Stimulated activated CD8-positive, alpha-beta memory T cell treated with anti-CD3 and anti-CD28 coated beads, Interleukin-15, amount 100 ng/mL, for 4 hours (primary cell): ENCODE data around the gene SYVN1.

Experiments
- DNase-seq, 2 donors: peaks; one replicate each; pipeline ENCODE4 v3.0.0-alpha.2; 2020; ENCODE audit warnings: low read depth in 2 of 2

SYVN1 gene

GRCh38 chr11:65087827-65088226 is 46.5 kb downstream of the SYVN1 start:
- DNase-seq: no peak

DNA sequence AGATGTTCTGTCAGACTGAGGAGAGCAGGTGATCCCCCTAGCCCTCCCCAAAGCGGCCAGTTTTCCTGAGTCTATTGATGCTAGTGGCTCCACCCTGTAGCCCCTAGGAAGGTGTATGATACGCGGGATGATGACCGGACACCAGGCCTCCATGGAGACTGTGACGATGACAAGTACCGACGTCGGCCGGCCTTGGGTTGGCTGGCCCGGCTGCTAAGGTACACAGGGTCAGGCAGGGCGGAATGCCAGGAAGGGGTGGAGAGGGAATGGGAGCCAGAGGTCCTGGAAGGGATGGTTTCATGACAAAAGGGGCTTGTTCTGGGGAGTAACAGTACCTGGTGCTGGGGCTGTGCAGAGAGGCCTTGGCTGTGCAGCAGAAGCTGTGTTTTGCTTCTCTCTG is 47.1 kb downstream of the SYVN1 start:
- DNase-seq: no peak

DNA sequence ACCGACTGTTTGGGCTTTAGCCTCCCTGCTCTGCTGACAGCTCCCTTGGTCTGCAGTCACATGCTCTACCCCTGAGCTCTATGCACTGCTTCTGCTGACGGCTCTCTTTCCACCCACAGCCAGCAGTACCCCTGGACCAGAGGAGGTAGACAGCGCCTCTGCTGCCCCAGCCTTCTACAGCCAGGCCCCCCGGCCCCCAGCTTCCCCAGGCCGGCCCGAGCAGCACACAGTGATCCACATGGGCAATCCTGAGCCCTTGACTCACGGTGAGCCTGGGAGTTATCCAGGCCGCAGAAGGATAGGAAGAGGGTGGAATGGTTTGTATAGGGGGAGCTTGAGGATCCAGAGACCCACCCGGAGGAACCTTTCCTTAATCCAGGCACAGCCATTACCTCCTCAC is 47.5 kb downstream of the SYVN1 start:
- no peak for DNase-seq

GRCh38 chr11:65085446-65085845 is 48.9 kb downstream of the SYVN1 start:
- no peak for DNase-seq

- no peak for DNase-seq
These were observed 49.5 kb downstream of the SYVN1 start for GRCh38 chr11:65084598-65085375.

- DNase-seq: peak; percentile 90 to 91
These were observed 50.3 kb downstream of the SYVN1 start, which contains the start of the genes CDCA5 and ZFPL1 for GRCh38 chr11:65083834-65084597. CDCA5 (minus strand) TSS chr11:65084040; CDS start chr11:65083978, 62 bp downstream. ZFPL1 (plus strand) TSS chr11:65084222; CDS start chr11:65084699, 477 bp downstream.

- no peak for DNase-seq
These were observed 51.0 kb downstream of the SYVN1 start for GRCh38 chr11:65083134-65083833.

DNA sequence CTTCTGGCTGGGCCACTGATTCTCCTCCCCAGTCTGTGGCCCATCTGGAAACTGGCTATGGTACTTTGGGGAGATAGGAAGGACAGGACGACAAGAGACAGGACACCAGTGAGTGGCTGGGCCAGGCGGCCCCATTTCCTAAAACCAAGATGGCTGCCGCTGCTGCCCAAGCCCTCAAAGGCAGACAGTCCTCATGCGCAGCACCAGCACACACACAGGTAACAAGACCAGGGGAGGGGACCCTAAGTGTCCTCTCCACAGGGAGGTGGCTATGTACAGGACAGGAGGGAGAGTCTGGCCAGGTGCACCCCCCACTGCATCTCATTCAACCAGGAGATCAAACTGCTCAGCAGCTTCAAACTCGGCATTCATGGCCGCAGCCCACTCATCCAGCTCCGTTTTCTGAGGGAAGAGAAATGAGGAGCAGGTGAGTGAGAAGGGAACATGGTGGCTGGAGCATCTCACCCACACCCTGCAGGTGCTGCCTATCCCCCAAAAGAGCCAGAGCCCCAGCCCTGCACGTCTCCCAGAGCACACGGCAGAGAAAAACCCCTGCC is 55.5 kb downstream of the SYVN1 start:
- DNase-seq: no peak

DNA sequence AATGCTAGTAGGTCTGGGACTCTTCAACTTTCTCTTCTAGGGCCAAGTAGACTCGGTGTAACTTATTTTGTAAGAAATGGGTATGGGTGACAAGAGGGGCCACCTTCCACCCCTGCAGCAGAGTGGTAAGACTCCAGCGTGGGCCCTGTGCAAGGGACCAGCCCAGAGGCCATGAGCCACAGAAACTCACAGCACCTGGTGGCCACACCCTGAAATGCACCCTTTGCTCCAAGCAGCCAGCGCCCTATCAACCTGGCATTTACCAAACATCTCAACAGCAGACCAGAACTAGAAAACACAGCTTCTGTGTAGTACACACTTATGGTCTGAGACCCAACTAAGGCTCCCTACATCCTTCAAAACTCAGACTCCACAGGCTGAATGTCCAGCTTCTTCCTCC is 56.2 kb downstream of the SYVN1 start:
- DNase-seq: peak; percentile 21 to 44

GRCh38 chr11:65077451-65077850 is 56.9 kb downstream of the SYVN1 start:
- DNase-seq: no peak
